ENCODE data around the gene ACP7. TPM values are rescaled to one million over a fixed set of nuclear protein-coding genes. Genes with fewer than 3 reads are reported as not detected.

The ACP7 gene
- total and polyA plus RNA-seq, 9 of the 15 experiments (the other 6 are each of a cell fraction or from before 2014, with no cell fraction given), result not detected

DNA sequence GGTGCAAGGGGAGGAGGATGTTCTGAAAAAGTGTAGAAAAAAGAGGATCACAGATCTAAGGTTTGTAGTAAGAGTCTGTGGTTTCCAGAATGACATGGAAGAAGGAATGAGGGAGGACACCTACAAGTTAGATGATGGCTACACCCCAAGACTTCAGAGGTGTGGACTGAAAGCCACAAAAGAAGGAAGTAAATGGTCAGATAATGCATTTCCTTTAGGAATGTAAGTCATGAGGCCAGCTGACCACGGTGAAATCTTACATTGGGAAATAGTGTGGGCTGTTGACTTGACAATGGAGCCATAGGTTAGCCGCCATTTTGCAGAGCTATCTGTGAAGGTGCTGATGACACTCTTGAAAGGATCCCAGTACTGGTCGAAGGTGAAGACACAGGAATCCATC is 26.6 kb upstream of the ACP7 start:
- Histone ChIP-seq H2AFZ (ENCODE audit: low read depth, low read length) (peak overlapping the region; percentile 82), H3K9me3 (replicated peaks; ENCODE audit: control insufficient read depth, insufficient read depth, low read depth, low read length) (no peaks in the 10 kb centered on the region), H3K9ac (ENCODE audit: insufficient read depth in 1 of 2, low read depth in 2 of 2, low read length in 2 of 2) (no peak overlapping the region), H3K79me2 (ENCODE audit: control insufficient read depth, insufficient read depth, low read length) (no peaks in the 10 kb centered on the region), H3K27me3 (ENCODE audit: control insufficient read depth in 2 of 2, insufficient read depth in 2 of 2, low read length in 2 of 2) (no peaks in the 10 kb centered on the region), H3K9me1 (ENCODE audit: control insufficient read depth, insufficient read depth, low read length) (no peaks in the 10 kb centered on the region), H3K4me1 (replicated peaks in 1 of 2; ENCODE audit: control insufficient read depth in 2 of 2, insufficient read depth in 2 of 2, low read length in 2 of 2) (peaks cover 0 to 6% of the 10 kb centered on the region in 2 experiments; a peak in 2 of 5 replicates), H3K4me3 (no peak overlapping the region), H3K27ac (ENCODE audit: extremely low read depth, low read depth, low read length) (no peak overlapping the region), H3K36me3 (ENCODE audit: control insufficient read depth, insufficient read depth, low read length) (no peaks in the 10 kb centered on the region), H3K4me2 (ENCODE audit: insufficient read depth, low read length) (no peak overlapping the region), H4K20me1 (replicated peaks; ENCODE audit: control insufficient read depth, insufficient read depth, low read length) (no peaks in the 10 kb centered on the region)
- ChIA-PET CTCF (ENCODE audit: low intra/inter-chr PET ratio) (no interaction called here), POLR2A (no interaction called here)
- FAIRE-seq (peak; percentile 35), ATAC-seq (no peak), DNase-seq (ENCODE audit: extremely low read depth in 1 of 4, low spot score in 3 of 4) (no peak)
- TF ChIP-seq ZNF561 (CRISPR knock-in tag; conservative IDR thresholded peaks at IDR 0.05) (no peak), YY1 (IDR thresholded peaks at IDR 0.05; ENCODE audit: borderline replicate concordance in 1 of 3, control insufficient read depth in 1 of 3, extremely low read depth in 1 of 3, insufficient read depth in 3 of 3, insufficient read length in 1 of 3, insufficient replicate concordance in 2 of 3, low read depth in 1 of 3, low read length in 2 of 3) (peak in 1 of 3 experiments; percentile 77), CEBPB (tag; IDR thresholded peaks at IDR 0.05) (peak; percentile 54), PHB2 (IDR thresholded peaks at IDR 0.05; ENCODE audit: low read depth) (no peak), KDM5B (IDR thresholded peaks at IDR 0.05; ENCODE audit: insufficient replicate concordance, low read depth, low read length) (no peak), EHMT2 (IDR thresholded peaks at IDR 0.05) (peak; percentile 59; the same call in 1 of the 2 replicates), CBFB (CRISPR knock-in tag; IDR thresholded peaks at IDR 0.05) (no peak), CEBPG (CRISPR knock-in tag; IDR thresholded peaks at IDR 0.05) (no peak), CEBPG (tag; conservative IDR thresholded peaks at IDR 0.05 in 1 of 2, IDR thresholded peaks at IDR 0.05 in 1 of 2) (peak in 1 of 2 experiments; percentile 65; a peak in 2 of 4 replicates)
- TF ChIP-seq, protein P1, sequence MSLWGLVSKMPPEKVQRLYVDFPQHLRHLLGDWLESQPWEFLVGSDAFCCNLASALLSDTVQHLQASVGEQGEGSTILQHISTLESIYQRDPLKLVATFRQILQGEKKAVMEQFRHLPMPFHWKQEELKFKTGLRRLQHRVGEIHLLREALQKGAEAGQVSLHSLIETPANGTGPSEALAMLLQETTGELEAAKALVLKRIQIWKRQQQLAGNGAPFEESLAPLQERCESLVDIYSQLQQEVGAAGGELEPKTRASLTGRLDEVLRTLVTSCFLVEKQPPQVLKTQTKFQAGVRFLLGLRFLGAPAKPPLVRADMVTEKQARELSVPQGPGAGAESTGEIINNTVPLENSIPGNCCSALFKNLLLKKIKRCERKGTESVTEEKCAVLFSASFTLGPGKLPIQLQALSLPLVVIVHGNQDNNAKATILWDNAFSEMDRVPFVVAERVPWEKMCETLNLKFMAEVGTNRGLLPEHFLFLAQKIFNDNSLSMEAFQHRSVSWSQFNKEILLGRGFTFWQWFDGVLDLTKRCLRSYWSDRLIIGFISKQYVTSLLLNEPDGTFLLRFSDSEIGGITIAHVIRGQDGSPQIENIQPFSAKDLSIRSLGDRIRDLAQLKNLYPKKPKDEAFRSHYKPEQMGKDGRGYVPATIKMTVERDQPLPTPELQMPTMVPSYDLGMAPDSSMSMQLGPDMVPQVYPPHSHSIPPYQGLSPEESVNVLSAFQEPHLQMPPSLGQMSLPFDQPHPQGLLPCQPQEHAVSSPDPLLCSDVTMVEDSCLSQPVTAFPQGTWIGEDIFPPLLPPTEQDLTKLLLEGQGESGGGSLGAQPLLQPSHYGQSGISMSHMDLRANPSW (CRISPR knock-in tag; IDR thresholded peaks at IDR 0.05), result no peak
- TF ChIP-seq, protein P2, sequence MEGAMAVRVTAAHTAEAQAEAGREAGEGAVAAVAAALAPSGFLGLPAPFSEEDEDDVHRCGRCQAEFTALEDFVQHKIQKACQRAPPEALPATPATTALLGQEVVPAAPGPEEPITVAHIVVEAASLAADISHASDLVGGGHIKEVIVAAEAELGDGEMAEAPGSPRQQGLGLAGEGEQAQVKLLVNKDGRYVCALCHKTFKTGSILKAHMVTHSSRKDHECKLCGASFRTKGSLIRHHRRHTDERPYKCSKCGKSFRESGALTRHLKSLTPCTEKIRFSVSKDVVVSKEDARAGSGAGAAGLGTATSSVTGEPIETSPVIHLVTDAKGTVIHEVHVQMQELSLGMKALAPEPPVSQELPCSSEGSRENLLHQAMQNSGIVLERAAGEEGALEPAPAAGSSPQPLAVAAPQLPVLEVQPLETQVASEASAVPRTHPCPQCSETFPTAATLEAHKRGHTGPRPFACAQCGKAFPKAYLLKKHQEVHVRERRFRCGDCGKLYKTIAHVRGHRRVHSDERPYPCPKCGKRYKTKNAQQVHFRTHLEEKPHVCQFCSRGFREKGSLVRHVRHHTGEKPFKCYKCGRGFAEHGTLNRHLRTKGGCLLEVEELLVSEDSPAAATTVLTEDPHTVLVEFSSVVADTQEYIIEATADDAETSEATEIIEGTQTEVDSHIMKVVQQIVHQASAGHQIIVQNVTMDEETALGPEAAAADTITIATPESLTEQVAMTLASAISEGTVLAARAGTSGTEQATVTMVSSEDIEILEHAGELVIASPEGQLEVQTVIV (CRISPR knock-in tag; IDR thresholded peaks at IDR 0.05; ENCODE audit: borderline replicate concordance), result no peak
- TF ChIP-seq, protein P3, sequence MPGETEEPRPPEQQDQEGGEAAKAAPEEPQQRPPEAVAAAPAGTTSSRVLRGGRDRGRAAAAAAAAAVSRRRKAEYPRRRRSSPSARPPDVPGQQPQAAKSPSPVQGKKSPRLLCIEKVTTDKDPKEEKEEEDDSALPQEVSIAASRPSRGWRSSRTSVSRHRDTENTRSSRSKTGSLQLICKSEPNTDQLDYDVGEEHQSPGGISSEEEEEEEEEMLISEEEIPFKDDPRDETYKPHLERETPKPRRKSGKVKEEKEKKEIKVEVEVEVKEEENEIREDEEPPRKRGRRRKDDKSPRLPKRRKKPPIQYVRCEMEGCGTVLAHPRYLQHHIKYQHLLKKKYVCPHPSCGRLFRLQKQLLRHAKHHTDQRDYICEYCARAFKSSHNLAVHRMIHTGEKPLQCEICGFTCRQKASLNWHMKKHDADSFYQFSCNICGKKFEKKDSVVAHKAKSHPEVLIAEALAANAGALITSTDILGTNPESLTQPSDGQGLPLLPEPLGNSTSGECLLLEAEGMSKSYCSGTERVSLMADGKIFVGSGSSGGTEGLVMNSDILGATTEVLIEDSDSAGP (CRISPR knock-in tag; IDR thresholded peaks at IDR 0.05), result no peak
- WGBS (ENCODE audit: insufficient coverage, low coverage, missing lambda C conversion rate), result 5% methylated on average over 3 of the region's 3 CpGs
- intact Hi-C loops (cut with micrococcal nuclease) (no loop called here), in situ Hi-C loops (cut with MboI) (no loop called here)
- no TSS peak for BruUV-seq (replicated peaks)

All from K562 (cell line).